ENCODE data around the gene PRCP. TPM values are rescaled to one million over a fixed set of nuclear protein-coding genes. Genes with fewer than 3 reads are reported as not detected.

PRCP gene
- total and polyA plus RNA-seq, 2 donors (not counting 1 experiment from before 2014, with no cell fraction given), result 24.6 to 37.7 TPM

DNA sequence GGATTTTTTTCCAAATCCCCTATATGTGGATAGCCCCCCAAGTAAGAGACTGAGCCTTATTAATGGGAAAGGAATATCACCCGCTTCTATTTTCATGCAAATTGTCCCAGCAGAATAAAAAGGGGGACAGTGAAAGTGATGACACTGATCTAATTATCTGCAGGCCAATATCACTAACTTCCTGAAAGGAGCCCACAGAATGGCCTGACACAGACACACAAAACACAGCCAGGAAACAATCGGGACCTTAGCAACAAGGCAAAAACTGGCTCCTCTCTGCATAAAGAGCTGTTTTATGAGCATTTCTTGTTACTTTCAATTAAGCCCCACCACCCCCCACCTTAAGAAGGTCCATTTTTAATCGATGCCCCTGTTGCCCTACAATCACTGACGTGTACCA is 112.2 kb downstream of the PRCP start:
- no peak for TF ChIP-seq EZH2 (IDR thresholded peaks at IDR 0.05; ENCODE audit: borderline replicate concordance, insufficient read depth, low read depth, low read length, poor library complexity, severe bottlenecking)
- TF ChIP-seq, protein P1, sequence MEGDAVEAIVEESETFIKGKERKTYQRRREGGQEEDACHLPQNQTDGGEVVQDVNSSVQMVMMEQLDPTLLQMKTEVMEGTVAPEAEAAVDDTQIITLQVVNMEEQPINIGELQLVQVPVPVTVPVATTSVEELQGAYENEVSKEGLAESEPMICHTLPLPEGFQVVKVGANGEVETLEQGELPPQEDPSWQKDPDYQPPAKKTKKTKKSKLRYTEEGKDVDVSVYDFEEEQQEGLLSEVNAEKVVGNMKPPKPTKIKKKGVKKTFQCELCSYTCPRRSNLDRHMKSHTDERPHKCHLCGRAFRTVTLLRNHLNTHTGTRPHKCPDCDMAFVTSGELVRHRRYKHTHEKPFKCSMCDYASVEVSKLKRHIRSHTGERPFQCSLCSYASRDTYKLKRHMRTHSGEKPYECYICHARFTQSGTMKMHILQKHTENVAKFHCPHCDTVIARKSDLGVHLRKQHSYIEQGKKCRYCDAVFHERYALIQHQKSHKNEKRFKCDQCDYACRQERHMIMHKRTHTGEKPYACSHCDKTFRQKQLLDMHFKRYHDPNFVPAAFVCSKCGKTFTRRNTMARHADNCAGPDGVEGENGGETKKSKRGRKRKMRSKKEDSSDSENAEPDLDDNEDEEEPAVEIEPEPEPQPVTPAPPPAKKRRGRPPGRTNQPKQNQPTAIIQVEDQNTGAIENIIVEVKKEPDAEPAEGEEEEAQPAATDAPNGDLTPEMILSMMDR (IDR thresholded peaks at IDR 0.05), result no peak
- H3K4me1 ChIP-seq (ENCODE audit: control insufficient read depth in 2 of 2, insufficient read depth in 2 of 2, low read length in 2 of 2), result no peaks in the 10 kb centered on the region
- Mint-ChIP-seq H3K9me3 (ENCODE audit: insufficient read depth) (no peaks in the 10 kb centered on the region), H3K4me1 (no peaks in the 10 kb centered on the region), H3K4me3 (no peak overlapping the region), H3K27ac (no peak overlapping the region), H3K27me3 (peaks cover 9% of the 10 kb centered on the region)
- no peaks in the 10 kb centered on the region for H4K20me1 ChIP-seq (ENCODE audit: control insufficient read depth, insufficient read depth, low read length, poor library complexity, severe bottlenecking)
- POLR2A ChIA-PET, result no interaction called here
- H3K36me3 ChIP-seq (replicated peaks in 1 of 2; ENCODE audit: control extremely low read depth in 1 of 2, control insufficient read depth in 1 of 2, extremely low read depth in 1 of 2, insufficient read depth in 2 of 2, low read length in 1 of 2), result no peaks in the 10 kb centered on the region
- no peak overlapping the region for H3K4me2 ChIP-seq (replicated peaks; ENCODE audit: low read depth, low read length, poor library complexity, severe bottlenecking)
- H3K4me3 ChIP-seq (ENCODE audit: control extremely low read depth in 1 of 5, extremely low read depth in 1 of 5, insufficient read depth in 1 of 5, low read depth in 2 of 5, low read length in 4 of 5), result no peak overlapping the region
- intact Hi-C loops (cut with micrococcal nuclease), result no loop called here
- ATAC-seq (ENCODE audit: low read depth), result no peak
- WGBS (ENCODE audit: insufficient coverage), result 100% methylated on average over 3 of the region's 4 CpGs
- no peak overlapping the region for H3K27ac ChIP-seq (ENCODE audit: low read length in 2 of 2)
- no peak for DNase-seq
- H2AFZ ChIP-seq (ENCODE audit: insufficient read depth, low read depth, low read length, poor library complexity, severe bottlenecking), result no peak overlapping the region
- peaks cover 0 to 3% (median 0%) of the 10 kb centered on the region in 4 experiments for H3K27me3 ChIP-seq (replicated peaks in 1 of 4; ENCODE audit: control extremely low read depth in 1 of 4, control insufficient read depth in 3 of 4, insufficient read depth in 4 of 4, low read length in 3 of 4)
- no peaks in the 10 kb centered on the region for H3K79me2 ChIP-seq (ENCODE audit: control insufficient read depth, insufficient read depth, low read length)
- H3K9me3 ChIP-seq (ENCODE audit: control extremely low read depth in 1 of 3, control insufficient read depth in 2 of 3, insufficient read depth in 1 of 3, low read length in 2 of 3), result no peaks in the 10 kb centered on the region
- CTCF ChIA-PET, result no interaction called here
- no peak overlapping the region for H3K9ac ChIP-seq (ENCODE audit: low read length)

DNA sequence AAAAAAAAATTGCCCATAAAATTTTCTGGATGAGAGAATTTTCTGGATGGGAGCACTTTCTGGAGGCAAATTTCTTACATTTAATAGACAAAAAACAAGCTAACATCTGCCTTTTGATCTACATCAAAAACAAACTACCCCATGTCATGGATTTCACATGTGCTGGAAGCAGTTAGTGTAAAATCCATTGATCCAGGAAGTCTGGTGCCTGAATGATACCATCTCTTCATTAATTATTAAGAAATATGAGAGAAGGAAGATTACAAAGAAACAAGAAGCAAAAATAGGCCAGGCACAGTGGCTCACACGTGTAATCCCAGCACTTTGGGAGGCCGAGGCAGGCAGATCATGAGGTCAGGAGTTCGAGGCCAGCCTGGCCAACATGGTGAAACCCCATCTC is 113.4 kb downstream of the PRCP start:
- intact Hi-C loops (cut with micrococcal nuclease), result no loop called here
- H3K36me3 ChIP-seq (replicated peaks in 1 of 2; ENCODE audit: control extremely low read depth in 1 of 2, control insufficient read depth in 1 of 2, extremely low read depth in 1 of 2, insufficient read depth in 2 of 2, low read length in 1 of 2), result no peaks in the 10 kb centered on the region
- H3K4me3 ChIP-seq (ENCODE audit: control extremely low read depth in 1 of 5, extremely low read depth in 1 of 5, insufficient read depth in 1 of 5, low read depth in 2 of 5, low read length in 4 of 5), result no peak overlapping the region
- H3K79me2 ChIP-seq (ENCODE audit: control insufficient read depth, insufficient read depth, low read length), result no peaks in the 10 kb centered on the region
- CTCF ChIA-PET, result no interaction called here
- Mint-ChIP-seq H3K4me3 (no peak overlapping the region), H3K4me1 (no peaks in the 10 kb centered on the region), H3K27me3 (peaks cover 10% of the 10 kb centered on the region), H3K27ac (no peak overlapping the region), H3K9me3 (ENCODE audit: insufficient read depth) (peaks cover 6% of the 10 kb centered on the region)
- POLR2A ChIA-PET, result no interaction called here
- no peak overlapping the region for H2AFZ ChIP-seq (ENCODE audit: insufficient read depth, low read depth, low read length, poor library complexity, severe bottlenecking)
- no peaks in the 10 kb centered on the region for H3K4me1 ChIP-seq (ENCODE audit: control insufficient read depth in 2 of 2, insufficient read depth in 2 of 2, low read length in 2 of 2)
- no peak overlapping the region for H3K9ac ChIP-seq (ENCODE audit: low read length)
- ATAC-seq (ENCODE audit: low read depth) (no peak), DNase-seq (no peak)
- H3K4me2 ChIP-seq (replicated peaks; ENCODE audit: low read depth, low read length, poor library complexity, severe bottlenecking), result no peak overlapping the region
- TF ChIP-seq, protein P1 (IDR thresholded peaks at IDR 0.05), result no peak
- TF ChIP-seq EZH2 (IDR thresholded peaks at IDR 0.05; ENCODE audit: borderline replicate concordance, insufficient read depth, low read depth, low read length, poor library complexity, severe bottlenecking), result no peak
- no CpG with 5 or more reads among the region's 3 CpGs for WGBS (ENCODE audit: insufficient coverage)
- H3K9me3 ChIP-seq (ENCODE audit: control extremely low read depth in 1 of 3, control insufficient read depth in 2 of 3, insufficient read depth in 1 of 3, low read length in 2 of 3), result peaks cover 0 to 3% (median 3%) of the 10 kb centered on the region in 3 donors
- H3K27me3 ChIP-seq (replicated peaks in 1 of 4; ENCODE audit: control extremely low read depth in 1 of 4, control insufficient read depth in 3 of 4, insufficient read depth in 4 of 4, low read length in 3 of 4), result peaks cover 0 to 3% (median 0%) of the 10 kb centered on the region in 4 experiments
- no peak overlapping the region for H3K27ac ChIP-seq (ENCODE audit: low read length in 2 of 2)
- H4K20me1 ChIP-seq (ENCODE audit: control insufficient read depth, insufficient read depth, low read length, poor library complexity, severe bottlenecking), result no peaks in the 10 kb centered on the region

Measured in B cell (primary cell).